NCI-H1930 (cell line): ENCODE data around the gene PSMD6.

ENCODE experiments used
- DNase-seq, 2 experiments: peaks; one replicate each; lab custom pipeline; 2025; lab: John Stamatoyannopoulos, UW

Gene PSMD6

GRCh38 chr3:64008487-64009351, 14.6 kb downstream of the PSMD6 start:
- DNase-seq = no peak

GRCh38 chr3:64008017-64008416, 15.3 kb downstream of the PSMD6 start:
- no peak for DNase-seq

- no peak for DNase-seq
Observed at GRCh38 chr3:64003589-64003988, 19.7 kb downstream of the PSMD6 start.

GRCh38 chr3:64002233-64002632, 21.1 kb downstream of the PSMD6 start:
- DNase-seq = no peak

GRCh38 chr3:64000453-64001055, 22.7 kb downstream of the PSMD6 start:
- DNase-seq = no peak

GRCh38 chr3:63998852-63999754, 24.2 kb downstream of the PSMD6 start:
- no peak for DNase-seq

- DNase-seq = no peak
Observed at GRCh38 chr3:63995086-63995485, 28.2 kb downstream of the PSMD6 start.

- DNase-seq = peak; percentile 15 to 28
Observed at GRCh38 chr3:63993653-63994079, 29.6 kb downstream of the PSMD6 start.

GRCh38 chr3:63992516-63993209, 30.6 kb downstream of the PSMD6 start:
- DNase-seq = no peak

GRCh38 chr3:63991666-63992065, 31.6 kb downstream of the PSMD6 start:
- DNase-seq = no peak

- DNase-seq = no peak
Observed at GRCh38 chr3:63990733-63991132, 32.6 kb downstream of the PSMD6 start.

- no peak for DNase-seq
Observed at GRCh38 chr3:63990204-63990603, 33.1 kb downstream of the PSMD6 start.

- DNase-seq = no peak
Observed at GRCh38 chr3:63988943-63989342, 34.4 kb downstream of the PSMD6 start.

GRCh38 chr3:63986831-63987230, 36.5 kb downstream of the PSMD6 start:
- no peak for DNase-seq

- DNase-seq = no peak
Observed at GRCh38 chr3:63986146-63986545, 37.1 kb downstream of the PSMD6 start.

GRCh38 chr3:63984391-63984790, 38.9 kb downstream of the PSMD6 start:
- no peak for DNase-seq

GRCh38 chr3:63981980-63982379, 41.3 kb downstream of the PSMD6 start:
- no peak for DNase-seq

- no peak for DNase-seq
Observed at GRCh38 chr3:63980830-63981498, 42.3 kb downstream of the PSMD6 start.

- DNase-seq = no peak
Observed at GRCh38 chr3:63980019-63980418, 43.3 kb downstream of the PSMD6 start.

GRCh38 chr3:63979093-63979885, 44.0 kb downstream of the PSMD6 start:
- DNase-seq = no peak
